Endothelial cell of umbilical vein (primary cell): ENCODE results near the gene FNBP1. TPM values are rescaled to one million over a fixed set of nuclear protein-coding genes. Genes with fewer than 3 reads are reported as not detected.
A peak's percentile ranks its signal among the peaks of the same experiment; 100 is the strongest.
"Not testable (repeated sequence)": the region's sequence is repeated elsewhere in the genome, so short reads cannot be mapped to it uniquely, and the experiment has no call there.

Experiments used
- BruUV-seq: library from RNA; stranded (reverse); fragments of 400-500 nt; replicated peaks from 2 replicates; lab custom pipeline; 2021; lab: Mats Ljungman, UMichigan
- CTCF ChIA-PET: fragments of 300-600, 350-600 bp; sonication (Branson Sonifier 250); formaldehyde crosslinking; loops from one replicate; lab custom pipeline; 2021; ENCODE audit warnings: antibody characterized with exemption, inconsistent platforms; lab: Charles Lee
- POLR2A ChIA-PET: fragments of 300-600, 350-600 bp; sonication (Branson Sonifier 250); formaldehyde crosslinking; loops from one replicate; lab custom pipeline; 2021; ENCODE audit warnings: antibody characterized with exemption, inconsistent platforms; lab: Charles Lee
- DNase-seq: peaks from one replicate; pipeline ENCODE4 v3.0.0-alpha.2; 2011; ENCODE audit warnings: low read depth, low spot score
- FAIRE-seq: peaks from 2 replicates; lab custom pipeline; 2011; peaks lifted over from hg19 to GRCh38; lab: Jason Lieb, UNC
- H2AFZ ChIP-seq: 2 replicates; pipeline ENCODE4 v1.6.0; 2012; ENCODE audit warnings: low read depth, low read length, control low read depth, inconsistent platforms
- H3K27ac ChIP-seq: 2 replicates; pipeline ENCODE4 v1.5.1; 2011; ENCODE audit warnings: low read depth, mild to moderate bottlenecking, control low read depth, low read length, moderate library complexity; ENCODE audit not compliant: insufficient read depth
- H3K27me3 ChIP-seq, 2 experiments: 2 replicates each; pipeline versions ENCODE4 v1.6.0 to v1.6.1; 2011; ENCODE audit warnings: low read length in 2 of 2, mixed read lengths in 1 of 2; ENCODE audit not compliant: control insufficient read depth in 2 of 2, insufficient read depth in 2 of 2
- H3K36me3 ChIP-seq, 2 experiments: 2 replicates in 1 of 2; 3 replicates in 1 of 2; pipeline ENCODE4 v1.5.1; 2011; ENCODE audit warnings: low read length in 2 of 2, mild to moderate bottlenecking in 1 of 2, moderate library complexity in 1 of 2; ENCODE audit not compliant: control insufficient read depth in 2 of 2, insufficient read depth in 2 of 2; ENCODE audit errors: extremely low read depth in 1 of 2
- H3K4me1 ChIP-seq: 3 replicates; pipeline ENCODE4 v1.5.1; 2011; ENCODE audit warnings: mild to moderate bottlenecking, low read length; ENCODE audit not compliant: control insufficient read depth, insufficient read depth; ENCODE audit errors: extremely low read depth
- H3K4me2 ChIP-seq: 2 replicates; pipeline ENCODE4 v1.6.1; 2011; ENCODE audit warnings: low read length, control low read depth, mixed read lengths; ENCODE audit not compliant: insufficient read depth
- H3K4me3 ChIP-seq, 3 experiments: fragments of 200-600 bp in 1 of 3; sonication (generic), shearing (Covaris generic) in 1 of 3; replicated peaks in 1 of 3; 2 replicates each; pipeline ENCODE4 v1.5.1; 2011 to 2016; ENCODE audit warnings: control low read depth in 3 of 3, low read length in 3 of 3, mild to moderate bottlenecking in 2 of 3, inconsistent platforms in 1 of 3, low read depth in 1 of 3, moderate library complexity in 1 of 3; ENCODE audit not compliant: insufficient read depth in 1 of 3
- H3K79me2 ChIP-seq: 2 replicates; pipeline ENCODE4 v1.6.0; 2012; ENCODE audit warnings: low read length, inconsistent platforms; ENCODE audit not compliant: control insufficient read depth, insufficient read depth
- H3K9ac ChIP-seq: replicated peaks from 2 replicates; pipeline ENCODE3; 2011; ENCODE audit warnings: low read length, control low read depth; ENCODE audit not compliant: insufficient read depth; ENCODE audit errors: extremely low read depth
- H3K9me1 ChIP-seq: replicated peaks from 3 replicates; pipeline ENCODE4 v1.6.0; 2011; ENCODE audit warnings: mild to moderate bottlenecking, low read length; ENCODE audit not compliant: control insufficient read depth, insufficient read depth; ENCODE audit errors: extremely low read depth
- H3K9me3 ChIP-seq: replicated peaks from 2 replicates; pipeline ENCODE4 v1.5.1; 2012; ENCODE audit warnings: low read length, inconsistent platforms; ENCODE audit not compliant: control insufficient read depth, insufficient read depth
- H4K20me1 ChIP-seq: replicated peaks from 2 replicates; pipeline ENCODE3; 2011; ENCODE audit warnings: mild to moderate bottlenecking, low read length; ENCODE audit not compliant: control insufficient read depth, insufficient read depth; ENCODE audit errors: extremely low read depth
- EZH2 ChIP-seq: IDR thresholded peaks from 2 replicates; pipeline ENCODE4 v1.6.1; 2012; ENCODE audit warnings: borderline replicate concordance, low read depth, mild to moderate bottlenecking, moderate library complexity, low read length, inconsistent platforms; ENCODE audit not compliant: severe bottlenecking
- FOS ChIP-seq: IDR thresholded peaks from 2 replicates; pipeline ENCODE4 v1.6.1; 2011; ENCODE audit warnings: mild to moderate bottlenecking, low read length, moderate library complexity, borderline replicate concordance; ENCODE audit not compliant: insufficient read depth
- GATA2 ChIP-seq: IDR thresholded peaks from 2 replicates; pipeline ENCODE4 v1.7.0; 2011; ENCODE audit warnings: low read depth, mild to moderate bottlenecking, moderate library complexity, mixed read lengths, low read length; ENCODE audit not compliant: insufficient read length, insufficient read depth
- JUN ChIP-seq: IDR thresholded peaks from 2 replicates; pipeline ENCODE4 v1.6.1; 2011; ENCODE audit warnings: borderline replicate concordance, low read depth; ENCODE audit not compliant: insufficient read length, insufficient read depth
- MYC ChIP-seq: IDR thresholded peaks from one replicate; pipeline ENCODE4 v1.6.1; 2011; ENCODE audit warnings: mild to moderate bottlenecking, low read depth, low read length
- POLR2A ChIP-seq: IDR thresholded peaks from 2 replicates; pipeline ENCODE4 v1.6.1; 2012; ENCODE audit warnings: low read depth, mild to moderate bottlenecking, control low read depth, low read length
- POLR2AphosphoS5 ChIP-seq: IDR thresholded peaks from 2 replicates; pipeline ENCODE4 v1.6.1; 2012; ENCODE audit warnings: low read depth, mild to moderate bottlenecking, control low read depth, low read length, moderate library complexity; ENCODE audit not compliant: insufficient read depth
- dilution Hi-C: fragments of 300-500 bp; cut with MboI; formaldehyde crosslinking; loops from one replicate; pipeline ENCODE4 v1.15.0; 2019; ENCODE audit warnings: low sequenced_read_pairs; ENCODE audit not compliant: extremely low pct_ligation_motif_present
- intact Hi-C: fragments of 100-400 bp; cut with micrococcal nuclease; formaldehyde crosslinking; loops from one replicate; pipeline ENCODE4 v1.10.0; 2022
- polyA plus RNA-seq, 4 experiments: library from polyadenylated mRNA; depleted of rRNA in 3 of 4; stranded (reverse) in 3 of 4; unstranded in 1 of 4; fragments of >200 nt; gene quantifications; 2 replicates each; pipeline versions ENCODE4 v1.2.1 to v1.2.3, GENCODE V29; 2011 to 2012; ENCODE audit warnings: missing spikeins in 1 of 4
- total RNA-seq: library from RNA; stranded (reverse); gene quantifications from 2 replicates; pipeline ENCODE4 v1.2.3, GENCODE V29; 2021
- TF ChIP-seq, protein P1 (sequence below), 2 donors: IDR thresholded peaks; 1 replicate in 1 of 2; 2 replicates in 1 of 2; pipeline ENCODE4 v1.5.1; 2011; ENCODE audit warnings: low read length in 2 of 2, mild to moderate bottlenecking in 2 of 2, moderate library complexity in 2 of 2, control low read depth in 1 of 2, inconsistent platforms in 1 of 2, low read depth in 1 of 2; ENCODE audit not compliant: insufficient read depth in 1 of 2; ENCODE audit errors: extremely low read depth in 1 of 2
- TF ChIP-seq, protein P2 (sequence below): IDR thresholded peaks from 2 replicates; pipeline ENCODE4 v1.6.1; 2011; ENCODE audit not compliant: insufficient read depth, insufficient read length

FNBP1 gene
- total and polyA plus RNA-seq, 2 donors (not counting 3 experiments of a cell fraction or from before 2014, with no cell fraction given), result 10.9 to 43.9 TPM

DNA sequence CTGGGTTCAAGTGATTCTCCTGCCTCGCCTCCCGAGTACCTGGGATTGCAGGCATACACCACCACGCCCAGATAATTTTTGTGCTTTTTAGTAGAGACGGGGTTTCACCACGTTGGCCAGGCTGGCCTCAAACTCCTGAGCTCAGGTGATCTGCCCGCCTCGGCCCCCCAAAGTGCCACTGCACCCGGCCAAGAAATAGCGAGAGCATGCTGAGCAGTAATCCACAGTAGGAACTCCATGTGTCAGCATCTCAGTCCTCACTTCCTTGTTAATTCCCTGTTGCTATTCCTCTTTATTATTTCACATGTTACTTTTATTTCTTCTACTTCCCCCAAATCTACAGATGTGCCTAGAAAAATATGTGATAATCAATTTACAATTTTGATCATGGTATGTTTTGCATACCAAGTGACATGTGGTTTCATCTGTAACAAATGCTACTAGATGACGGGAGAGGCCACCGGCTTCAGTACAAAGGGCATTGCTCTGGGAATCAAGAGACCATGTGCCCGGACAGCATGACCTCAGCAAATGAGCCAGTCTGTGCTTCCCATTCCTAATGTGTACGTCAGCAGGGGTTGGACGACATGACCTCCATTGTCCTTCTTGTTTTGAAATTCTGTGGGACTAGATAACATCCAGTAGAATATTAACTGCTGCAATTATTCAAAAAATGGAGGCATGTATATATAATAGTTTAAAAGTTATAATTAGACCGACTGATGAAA, 61.6 kb downstream of the FNBP1 start:
- Histone ChIP-seq H3K4me2 (no peak overlapping the region), H3K79me2 (no peaks in the 10 kb centered on the region), H4K20me1 (no peaks in the 10 kb centered on the region), H3K36me3 (no peaks in the 10 kb centered on the region), H3K27ac (peak overlapping the region; percentile 45), H2AFZ (peak overlapping the region; percentile 8), H3K9me1 (no peaks in the 10 kb centered on the region), H3K27me3 (no peaks in the 10 kb centered on the region), H3K9me3 (no peaks in the 10 kb centered on the region), H3K4me3 (no peak overlapping the region), H3K4me1 (peaks cover 9% of the 10 kb centered on the region), H3K9ac (peak overlapping the region; percentile 25)
- ChIA-PET POLR2A (no interaction called here), CTCF (no interaction called here)
- BruUV-seq, result no TSS peak
- no peak for TF ChIP-seq EZH2
- peak; percentile 84 for TF ChIP-seq MYC
- TF ChIP-seq, protein P1, sequence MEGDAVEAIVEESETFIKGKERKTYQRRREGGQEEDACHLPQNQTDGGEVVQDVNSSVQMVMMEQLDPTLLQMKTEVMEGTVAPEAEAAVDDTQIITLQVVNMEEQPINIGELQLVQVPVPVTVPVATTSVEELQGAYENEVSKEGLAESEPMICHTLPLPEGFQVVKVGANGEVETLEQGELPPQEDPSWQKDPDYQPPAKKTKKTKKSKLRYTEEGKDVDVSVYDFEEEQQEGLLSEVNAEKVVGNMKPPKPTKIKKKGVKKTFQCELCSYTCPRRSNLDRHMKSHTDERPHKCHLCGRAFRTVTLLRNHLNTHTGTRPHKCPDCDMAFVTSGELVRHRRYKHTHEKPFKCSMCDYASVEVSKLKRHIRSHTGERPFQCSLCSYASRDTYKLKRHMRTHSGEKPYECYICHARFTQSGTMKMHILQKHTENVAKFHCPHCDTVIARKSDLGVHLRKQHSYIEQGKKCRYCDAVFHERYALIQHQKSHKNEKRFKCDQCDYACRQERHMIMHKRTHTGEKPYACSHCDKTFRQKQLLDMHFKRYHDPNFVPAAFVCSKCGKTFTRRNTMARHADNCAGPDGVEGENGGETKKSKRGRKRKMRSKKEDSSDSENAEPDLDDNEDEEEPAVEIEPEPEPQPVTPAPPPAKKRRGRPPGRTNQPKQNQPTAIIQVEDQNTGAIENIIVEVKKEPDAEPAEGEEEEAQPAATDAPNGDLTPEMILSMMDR (IDR thresholded peaks at IDR 0.05; ENCODE audit: extremely low read depth in 1 of 2, insufficient read depth in 1 of 2, low read depth in 1 of 2, low read length in 2 of 2), result no peak
- TF ChIP-seq, protein P2, sequence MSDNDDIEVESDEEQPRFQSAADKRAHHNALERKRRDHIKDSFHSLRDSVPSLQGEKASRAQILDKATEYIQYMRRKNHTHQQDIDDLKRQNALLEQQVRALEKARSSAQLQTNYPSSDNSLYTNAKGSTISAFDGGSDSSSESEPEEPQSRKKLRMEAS, result peak; percentile 80
- peak; percentile 25 for TF ChIP-seq POLR2AphosphoS5
- TF ChIP-seq GATA2, result no peak
- peak; percentile 55 for TF ChIP-seq JUN
- no peak for TF ChIP-seq POLR2A
- peak; percentile 38 for TF ChIP-seq FOS
- FAIRE-seq, result peak; percentile 84
- peak; percentile 89 for DNase-seq
- intact Hi-C loops, result no loop called here
- dilution Hi-C loops, result no loop called here

DNA sequence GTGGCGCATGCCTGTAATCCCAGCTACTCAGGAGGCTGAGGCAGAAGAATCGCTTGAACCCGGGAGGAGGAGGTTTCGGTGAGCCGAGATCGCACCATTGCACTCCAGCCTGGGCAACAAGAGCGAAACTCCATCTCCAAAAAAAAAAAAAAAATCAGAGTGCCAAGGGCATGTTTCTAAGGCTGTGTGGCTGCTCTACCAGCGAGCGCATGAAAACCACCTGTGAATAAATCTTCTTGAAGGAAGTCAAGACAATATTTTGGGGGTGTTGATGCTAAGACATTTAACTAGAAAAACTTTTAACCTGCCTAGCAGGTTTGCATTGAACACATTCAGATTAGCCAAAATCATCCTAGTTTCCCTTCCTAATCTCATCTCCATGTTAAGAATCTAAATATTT, 62.8 kb downstream of the FNBP1 start:
- FAIRE-seq, BruUV-seq, H2AFZ ChIP-seq, H3K27me3 ChIP-seq, H3K4me3 ChIP-seq, H3K27ac ChIP-seq, dilution Hi-C loops, H3K9me1 ChIP-seq, H3K4me1 ChIP-seq, intact Hi-C loops, DNase-seq, CTCF ChIA-PET, POLR2A ChIA-PET, H4K20me1 ChIP-seq, H3K36me3 ChIP-seq, H3K4me2 ChIP-seq, H3K79me2 ChIP-seq, H3K9ac ChIP-seq, H3K9me3 ChIP-seq: not testable (repeated sequence)
